Activated T-cell treated with anti-CD3 and anti-CD28 coated beads, Interleukin-2, amount 50 U/mL, for 72 hours (primary cell): ENCODE measurements around the gene NLRP2B. TPM values are rescaled to one million over a fixed set of nuclear protein-coding genes. Genes with fewer than 3 reads are reported as not detected.
A peak's percentile ranks its signal among the peaks of the same experiment; 100 is the strongest.
"Not testable (repeated sequence)": the region's sequence is repeated elsewhere in the genome, so short reads cannot be mapped to it uniquely, and the experiment has no call there.

Experiments
- ATAC-seq, 2 donors: fragments of 150-1000 bp; cut with Tn5 transposase; replicated peaks in 1 of 2; 2 replicates each; pipeline ENCODE4 v1.10.0; 2021; ENCODE audit warnings: moderate library complexity in 2 of 2, mild to moderate bottlenecking in 1 of 2
- DNase-seq, 2 donors: peaks; one replicate each; pipeline ENCODE4 v3.0.0; 2021 to 2022; ENCODE audit warnings: mixed read lengths in 1 of 2
- H3K27ac Mint-ChIP-seq: one replicate; pipeline ENCODE4 v1.8.0; 2022; ENCODE audit warnings: mild to moderate bottlenecking, moderate library complexity, mixed read lengths
- H3K27me3 Mint-ChIP-seq: one replicate; pipeline ENCODE4 v1.8.0; 2022; ENCODE audit warnings: low read depth, mixed read lengths
- H3K36me3 Mint-ChIP-seq, 2 donors: one replicate each; pipeline ENCODE4 v1.8.0; 2022; ENCODE audit warnings: mixed read lengths in 2 of 2, mild to moderate bottlenecking in 1 of 2; ENCODE audit not compliant: insufficient read depth in 2 of 2
- H3K4me1 Mint-ChIP-seq: one replicate; pipeline ENCODE4 v1.8.0; 2022; ENCODE audit warnings: low read depth, mixed read lengths
- H3K4me3 Mint-ChIP-seq, 2 donors: one replicate each; pipeline ENCODE4 v1.8.0; 2022; ENCODE audit warnings: mild to moderate bottlenecking in 2 of 2, mixed read lengths in 2 of 2, moderate library complexity in 2 of 2
- H3K9me3 Mint-ChIP-seq, 2 donors: one replicate each; pipeline ENCODE4 v1.8.0; 2022; ENCODE audit warnings: mixed read lengths in 2 of 2
- total RNA-seq, 2 donors: library from RNA; stranded (reverse); gene quantifications; one replicate each; pipeline ENCODE4 v1.2.3, GENCODE V29; 2022

Gene NLRP2B
- not detected for total RNA-seq

GRCh38 chrX:57680160-57680559, at the start of gene NLRP2B:
NLRP2B (minus strand) TSS chrX:57680260.
- no peaks in the 10 kb centered on the region for H3K36me3 Mint-ChIP-seq
- H3K27ac Mint-ChIP-seq: peak within 1 kb of the TSS; percentile 55
- no peaks in the 10 kb centered on the region for H3K4me1 Mint-ChIP-seq
- H3K9me3 Mint-ChIP-seq: no peaks in the 10 kb centered on the region
- no peak for ATAC-seq
- no peak for DNase-seq
- peaks cover 13% of the 10 kb centered on the region for H3K27me3 Mint-ChIP-seq
- H3K4me3 Mint-ChIP-seq: no peak within 1 kb of the TSS

- peaks cover 14% of the 10 kb centered on the region for H3K27me3 Mint-ChIP-seq
- not testable (repeated sequence) for H3K4me3 Mint-ChIP-seq, H3K4me1 Mint-ChIP-seq, H3K9me3 Mint-ChIP-seq, H3K36me3 Mint-ChIP-seq, DNase-seq, ATAC-seq, H3K27ac Mint-ChIP-seq
These were observed 45.9 kb upstream of the NLRP2B start for GRCh38 chrX:57725995-57726394.

GRCh38 chrX:57681341-57681740, 1.3 kb upstream of the NLRP2B start:
- Mint-ChIP-seq H3K36me3 (peaks cover 0 to 2% of the 10 kb centered on the region in 2 donors), H3K4me1 (no peaks in the 10 kb centered on the region), H3K27ac (no peak overlapping the region), H3K4me3 (no peak overlapping the region), H3K9me3 (peaks cover 0 to 4% of the 10 kb centered on the region in 2 donors), H3K27me3 (peaks cover 10% of the 10 kb centered on the region)
- DNase-seq (no peak), ATAC-seq (no peak)

- H3K27ac Mint-ChIP-seq: no peak overlapping the region
- H3K9me3 Mint-ChIP-seq: no peaks in the 10 kb centered on the region
- no peaks in the 10 kb centered on the region for H3K36me3 Mint-ChIP-seq
- peaks cover 21% of the 10 kb centered on the region for H3K27me3 Mint-ChIP-seq
- no peak overlapping the region for H3K4me3 Mint-ChIP-seq
- DNase-seq (no peak), ATAC-seq (no peak)
- no peaks in the 10 kb centered on the region for H3K4me1 Mint-ChIP-seq
These were observed 1.2 kb downstream of the NLRP2B start for GRCh38 chrX:57678686-57679428.

GRCh38 chrX:57677132-57677858, 2.8 kb downstream of the NLRP2B start:
- no peak for ATAC-seq

GRCh38 chrX:57675320-57675719, 4.7 kb downstream of the NLRP2B start:
- peaks cover 17% of the 10 kb centered on the region for H3K27me3 Mint-ChIP-seq
- no peak overlapping the region for H3K27ac Mint-ChIP-seq
- no peaks in the 10 kb centered on the region for H3K4me1 Mint-ChIP-seq
- H3K36me3 Mint-ChIP-seq: no peaks in the 10 kb centered on the region
- no peaks in the 10 kb centered on the region for H3K9me3 Mint-ChIP-seq
- ATAC-seq (no peak), DNase-seq (no peak)
- H3K4me3 Mint-ChIP-seq: no peak overlapping the region

More at GRCh38 chrX:57677132-57677858, 2.8 kb downstream of the NLRP2B start:
- no peak for DNase-seq
- H3K36me3 Mint-ChIP-seq: no peaks in the 10 kb centered on the region
- H3K4me1 Mint-ChIP-seq: no peaks in the 10 kb centered on the region
- no peaks in the 10 kb centered on the region for H3K9me3 Mint-ChIP-seq
- H3K27me3 Mint-ChIP-seq: peaks cover 21% of the 10 kb centered on the region
- no peak overlapping the region for H3K4me3 Mint-ChIP-seq
- no peak overlapping the region for H3K27ac Mint-ChIP-seq

GRCh38 chrX:57674861-57675260, 5.2 kb downstream of the NLRP2B start:
- H3K4me3 Mint-ChIP-seq: no peak overlapping the region
- H3K36me3 Mint-ChIP-seq: no peaks in the 10 kb centered on the region
- DNase-seq: no peak
- H3K9me3 Mint-ChIP-seq: no peaks in the 10 kb centered on the region
- H3K4me1 Mint-ChIP-seq: no peaks in the 10 kb centered on the region
- H3K27me3 Mint-ChIP-seq: peaks cover 21% of the 10 kb centered on the region
- ATAC-seq: no peak
- H3K27ac Mint-ChIP-seq: no peak overlapping the region

GRCh38 chrX:57669961-57670360, 10.1 kb downstream of the NLRP2B start:
- Mint-ChIP-seq H3K9me3 (no peaks in the 10 kb centered on the region), H3K4me1 (no peaks in the 10 kb centered on the region), H3K36me3 (no peaks in the 10 kb centered on the region), H3K27ac (no peak overlapping the region), H3K4me3 (no peak overlapping the region), H3K27me3 (peaks cover 26% of the 10 kb centered on the region)
- DNase-seq (no peak), ATAC-seq (no peak)

- Mint-ChIP-seq H3K9me3 (no peaks in the 10 kb centered on the region), H3K4me1 (no peaks in the 10 kb centered on the region), H3K36me3 (no peaks in the 10 kb centered on the region), H3K27ac (no peak overlapping the region), H3K4me3 (no peak overlapping the region), H3K27me3 (peaks cover 46% of the 10 kb centered on the region)
- DNase-seq (no peak), ATAC-seq (no peak)
These were observed 13.1 kb downstream of the NLRP2B start for GRCh38 chrX:57667010-57667409.

GRCh38 chrX:57655065-57655464, 25.0 kb downstream of the NLRP2B start:
- Mint-ChIP-seq H3K36me3 (no peaks in the 10 kb centered on the region), H3K27ac (no peak overlapping the region), H3K27me3 (peaks cover 7% of the 10 kb centered on the region), H3K9me3 (no peaks in the 10 kb centered on the region), H3K4me3 (no peak overlapping the region), H3K4me1 (no peaks in the 10 kb centered on the region)
- DNase-seq: no peak
- ATAC-seq: no peak

- no peak overlapping the region for H3K4me3 Mint-ChIP-seq
- ATAC-seq (no peak), DNase-seq (no peak)
- H3K4me1 Mint-ChIP-seq: no peaks in the 10 kb centered on the region
- peaks cover 7% of the 10 kb centered on the region for H3K27me3 Mint-ChIP-seq
- no peaks in the 10 kb centered on the region for H3K9me3 Mint-ChIP-seq
- H3K36me3 Mint-ChIP-seq: no peaks in the 10 kb centered on the region
- no peak overlapping the region for H3K27ac Mint-ChIP-seq
These were observed 27.4 kb downstream of the NLRP2B start for GRCh38 chrX:57652705-57653104.

- no peak overlapping the region for H3K27ac Mint-ChIP-seq
- H3K9me3 Mint-ChIP-seq: no peaks in the 10 kb centered on the region
- no peak for DNase-seq
- H3K4me3 Mint-ChIP-seq: no peak overlapping the region
- no peaks in the 10 kb centered on the region for H3K36me3 Mint-ChIP-seq
- no peaks in the 10 kb centered on the region for H3K4me1 Mint-ChIP-seq
- no peak for ATAC-seq
- H3K27me3 Mint-ChIP-seq: no peaks in the 10 kb centered on the region
These were observed 28.7 kb downstream of the NLRP2B start for GRCh38 chrX:57651169-57651919.

- no peak overlapping the region for H3K27ac Mint-ChIP-seq
- peaks cover 5% of the 10 kb centered on the region for H3K27me3 Mint-ChIP-seq
- H3K36me3 Mint-ChIP-seq: no peaks in the 10 kb centered on the region
- H3K9me3 Mint-ChIP-seq: no peaks in the 10 kb centered on the region
- DNase-seq (no peak), ATAC-seq (no peak)
- no peak overlapping the region for H3K4me3 Mint-ChIP-seq
- H3K4me1 Mint-ChIP-seq: no peaks in the 10 kb centered on the region
These were observed 33.0 kb downstream of the NLRP2B start for GRCh38 chrX:57647020-57647419.
